HEK293 (cell line): ENCODE data around the gene FIGNL2.

ENCODE experiments used
- CTCF ChIA-PET: fragments of 350-600 bp; formaldehyde crosslinking; extraction: SDS; loops from one replicate; lab custom pipeline; 2021; ENCODE audit warnings: antibody characterized with exemption; lab: Yijun Ruan, JAX
- POLR2A ChIA-PET: fragments of 300-600 bp; formaldehyde crosslinking; extraction: SDS; loops from one replicate; lab custom pipeline; 2020; ENCODE audit warnings: antibody characterized with exemption, inconsistent platforms; lab: Yijun Ruan, JAX
- H3K27ac ChIP-seq: fragments of 200-500 bp; sonication (Bioruptor generic); 2 replicates; pipeline ENCODE4 v1.5.1; 2014; ENCODE audit warnings: low read depth, low read length, control low read depth, inconsistent platforms; ENCODE audit errors: extremely low read depth
- H3K36me3 ChIP-seq, 2 experiments: fragments of 200-500 bp in 1 of 2; sonication (Bioruptor generic) in 1 of 2; 1 replicate in 1 of 2; 2 replicates in 1 of 2; pipeline ENCODE4 v1.5.1; 2014 to 2017; ENCODE audit warnings: inconsistent platforms in 2 of 2, low read length in 2 of 2; ENCODE audit not compliant: control insufficient read depth in 2 of 2, insufficient read depth in 1 of 2
- H3K4me1 ChIP-seq: fragments of 200-500 bp; sonication (Bioruptor generic); 2 replicates; pipeline ENCODE4 v1.5.1; 2014; ENCODE audit warnings: mild to moderate bottlenecking, low read length, inconsistent platforms; ENCODE audit not compliant: control insufficient read depth, insufficient read depth
- H3K4me3 ChIP-seq: 2 replicates; pipeline ENCODE4 v1.5.1; 2011; ENCODE audit warnings: low read depth, mild to moderate bottlenecking, control low read depth, low read length, moderate library complexity
- H3K9me3 ChIP-seq: fragments of 200-500 bp; sonication (Bioruptor generic); 2 replicates; pipeline ENCODE4 v1.5.1; 2014; ENCODE audit warnings: low read depth, low read length, inconsistent platforms; ENCODE audit not compliant: control insufficient read depth, insufficient read depth
- ATF2 ChIP-seq: fragments of 450-650 bp; formaldehyde crosslinking; IDR thresholded peaks from 2 replicates; pipeline ENCODE4 v1.5.1; 2016; ENCODE audit warnings: missing biosample characterization, missing genetic modification characterization, low read depth
- BCL6B ChIP-seq: fragments of 450-650 bp; formaldehyde crosslinking; IDR thresholded peaks from 2 replicates; pipeline ENCODE4 v1.5.1; 2017; ENCODE audit warnings: missing biosample characterization, missing genetic modification characterization
- EGR2 ChIP-seq: fragments of 450-650 bp; formaldehyde crosslinking; IDR thresholded peaks from 2 replicates; pipeline ENCODE4 v1.5.1; 2016; ENCODE audit warnings: low read depth, missing biosample characterization, missing genetic modification characterization
- GLIS2 ChIP-seq: fragments of 450-650 bp; formaldehyde crosslinking; IDR thresholded peaks from 2 replicates; pipeline ENCODE4 v1.5.1; 2016; ENCODE audit warnings: missing biosample characterization, missing genetic modification characterization
- HOXC10 ChIP-seq: sonication (generic); formaldehyde crosslinking; IDR thresholded peaks from 2 replicates; pipeline ENCODE4 v1.8.1; 2023; ENCODE audit warnings: mild to moderate bottlenecking, missing genetic modification reagents
- KLF9 ChIP-seq: fragments of 450-650 bp; formaldehyde crosslinking; IDR thresholded peaks from 2 replicates; pipeline ENCODE4 v1.5.1; 2016; ENCODE audit warnings: missing biosample characterization, missing genetic modification characterization, low read depth
- MYNN ChIP-seq: fragments of 450-650 bp; formaldehyde crosslinking; IDR thresholded peaks from 2 replicates; pipeline ENCODE4 v1.5.1; 2016; ENCODE audit warnings: missing biosample characterization, missing genetic modification characterization, borderline replicate concordance
- SP2 ChIP-seq: fragments of 450-650 bp; formaldehyde crosslinking; IDR thresholded peaks from 2 replicates; pipeline ENCODE4 v1.5.1; 2016; ENCODE audit warnings: missing biosample characterization, missing genetic modification characterization
- SP3 ChIP-seq: fragments of 450-650 bp; formaldehyde crosslinking; IDR thresholded peaks from 2 replicates; pipeline ENCODE4 v1.5.1; 2016; ENCODE audit warnings: missing biosample characterization, missing genetic modification characterization
- TRIM28 ChIP-seq: IDR thresholded peaks from 2 replicates; pipeline ENCODE4 v1.6.1; 2011; ENCODE audit warnings: low read length, control low read depth, borderline replicate concordance
- ZBTB48 ChIP-seq: fragments of 450-650 bp; formaldehyde crosslinking; IDR thresholded peaks from 2 replicates; pipeline ENCODE4 v1.5.1; 2016; ENCODE audit warnings: missing biosample characterization, missing genetic modification characterization
- ZBTB7A ChIP-seq: fragments of 450-650 bp; formaldehyde crosslinking; IDR thresholded peaks from 2 replicates; pipeline ENCODE4 v1.5.1; 2016; ENCODE audit warnings: low read depth, missing biosample characterization, missing genetic modification characterization
- ZBTB8A ChIP-seq: fragments of 450-650 bp; formaldehyde crosslinking; IDR thresholded peaks from 2 replicates; pipeline ENCODE4 v1.5.1; 2016; ENCODE audit warnings: missing biosample characterization, missing genetic modification characterization
- ZFHX2 ChIP-seq: fragments of 450-650 bp; formaldehyde crosslinking; conservative IDR thresholded peaks from 2 replicates; pipeline ENCODE4 v1.5.1; 2016; ENCODE audit warnings: missing biosample characterization, missing genetic modification characterization
- ZFP41 ChIP-seq: fragments of 450-650 bp; formaldehyde crosslinking; IDR thresholded peaks from 2 replicates; pipeline ENCODE4 v1.5.1; 2016; ENCODE audit warnings: missing biosample characterization, missing genetic modification characterization, borderline replicate concordance
- ZNF114 ChIP-seq: fragments of 450-650 bp; formaldehyde crosslinking; IDR thresholded peaks from 2 replicates; pipeline ENCODE4 v1.5.0; 2017; ENCODE audit warnings: missing biosample characterization, missing genetic modification characterization
- ZNF132 ChIP-seq: fragments of 450-650 bp; formaldehyde crosslinking; IDR thresholded peaks from 2 replicates; pipeline ENCODE4 v1.5.1; 2017; ENCODE audit warnings: missing biosample characterization, missing genetic modification characterization, borderline replicate concordance
- ZNF140 ChIP-seq: fragments of 450-650 bp; formaldehyde crosslinking; IDR thresholded peaks from 2 replicates; pipeline ENCODE4 v1.5.1; 2016; ENCODE audit warnings: missing biosample characterization, missing genetic modification characterization
- ZNF19 ChIP-seq: fragments of 450-650 bp; formaldehyde crosslinking; IDR thresholded peaks from 2 replicates; pipeline ENCODE4; 2016; ENCODE audit warnings: missing biosample characterization, missing genetic modification characterization, low read depth
- ZNF274 ChIP-seq, 2 experiments: fragments of 200-500 bp in 1 of 2; fragments of 450-650 bp in 1 of 2; sonication (Bioruptor generic) in 1 of 2; formaldehyde crosslinking in 1 of 2; IDR thresholded peaks; 2 replicates each; pipeline versions ENCODE4 v1.5.1 to v1.6.1; 2014 to 2016; ENCODE audit warnings: borderline replicate concordance in 1 of 2, inconsistent platforms in 1 of 2, low read length in 1 of 2, missing biosample characterization in 1 of 2, missing genetic modification characterization in 1 of 2
- ZNF585B ChIP-seq: fragments of 450-650 bp; formaldehyde crosslinking; IDR thresholded peaks from 2 replicates; pipeline ENCODE4 v1.5.1; 2016; ENCODE audit warnings: missing biosample characterization, missing genetic modification characterization
- ZNF692 ChIP-seq: fragments of 450-650 bp; formaldehyde crosslinking; IDR thresholded peaks from 2 replicates; pipeline ENCODE4 v1.5.1; 2016; ENCODE audit warnings: missing biosample characterization, missing genetic modification characterization
- ZNF707 ChIP-seq: fragments of 450-650 bp; formaldehyde crosslinking; IDR thresholded peaks from 2 replicates; pipeline ENCODE4 v1.5.1; 2016; ENCODE audit warnings: missing biosample characterization, missing genetic modification characterization
- ZNF747 ChIP-seq: fragments of 450-650 bp; formaldehyde crosslinking; IDR thresholded peaks from 2 replicates; pipeline ENCODE4 v1.5.1; 2016; ENCODE audit warnings: missing biosample characterization, missing genetic modification characterization
- ZNF768 ChIP-seq: fragments of 450-650 bp; formaldehyde crosslinking; IDR thresholded peaks from 2 replicates; pipeline ENCODE4 v1.5.1; 2018; ENCODE audit warnings: missing biosample characterization, mild to moderate bottlenecking, missing genetic modification characterization
- ZNF777 ChIP-seq: fragments of 450-650 bp; formaldehyde crosslinking; IDR thresholded peaks from 2 replicates; pipeline ENCODE4 v1.5.1; 2017; ENCODE audit warnings: missing biosample characterization, missing genetic modification characterization, borderline replicate concordance
- ZSCAN30 ChIP-seq: fragments of 450-650 bp; IDR thresholded peaks from 2 replicates; pipeline ENCODE4 v1.5.1; 2018; ENCODE audit warnings: missing biosample characterization, mild to moderate bottlenecking, missing genetic modification characterization, moderate library complexity

Gene FIGNL2

DNA sequence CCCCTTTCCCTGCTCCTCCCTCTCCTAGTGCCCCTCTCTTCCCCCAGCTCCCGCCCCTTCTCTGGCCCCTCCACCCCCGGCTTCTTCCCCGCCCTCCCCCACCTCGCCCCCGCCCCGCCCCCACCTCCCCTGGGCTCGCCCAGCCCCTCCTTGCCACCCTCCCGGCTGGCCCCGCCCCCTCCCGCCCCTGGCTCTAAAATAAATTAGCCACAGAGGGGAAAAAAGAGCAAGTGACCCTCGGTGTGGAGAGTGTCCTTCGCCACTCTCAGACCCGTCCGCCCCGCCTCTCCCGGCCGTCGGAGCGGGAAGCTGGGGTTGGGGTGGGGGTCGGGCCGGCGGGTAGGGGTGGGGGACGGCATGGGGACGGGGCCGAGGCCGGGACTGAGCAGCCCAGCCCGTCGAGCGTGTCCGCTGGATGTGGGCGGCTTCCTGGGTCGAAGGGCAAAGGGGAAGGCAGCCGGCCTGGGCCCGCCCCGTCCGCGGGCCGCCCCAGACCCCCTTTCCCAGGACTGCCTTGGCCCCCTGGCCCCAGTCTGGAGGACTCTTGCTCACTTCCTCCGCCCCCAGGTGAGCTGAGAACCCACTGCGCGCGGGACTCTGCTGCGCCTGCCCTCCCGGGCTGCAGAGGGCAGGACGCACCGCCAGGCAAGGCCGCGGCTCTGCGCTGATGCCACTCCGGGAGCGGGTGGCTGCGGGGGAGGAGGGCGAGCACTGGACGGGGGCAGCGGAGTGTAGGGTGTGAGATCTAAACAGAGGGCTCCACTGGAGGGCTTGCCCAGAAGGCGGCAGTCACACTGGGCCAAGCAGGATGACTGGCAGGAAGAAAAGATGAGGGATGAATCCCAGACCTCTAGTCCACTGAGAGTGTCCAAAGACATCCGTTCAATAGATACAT, 570 bp upstream of the FIGNL2 start:
- TF ChIP-seq BCL6B (tag by site-specific recombination) (no peak), EGR2 (tag by site-specific recombination) (peak; percentile 45; the same call in 1 of the 2 replicates), ZFHX2 (tag by site-specific recombination) (peak; percentile 50), ZNF132 (no peak), ZBTB8A (tag by site-specific recombination) (0 out of 2 replicates have a peak, but pooled peaks have one; percentile 9)
- TF ChIP-seq, all 188 proteins: peak for 3
- ChIA-PET POLR2A (no interaction called here), CTCF (interaction anchor here (2.2 kb wide), 1 partner anchor 26 kb away, joined by 6 read pairs; no protein-coding TSS in a partner anchor)
- Histone ChIP-seq H3K36me3 (no peaks in the 10 kb centered on the region), H3K9me3 (no peaks in the 10 kb centered on the region), H3K4me3 (no peak overlapping the region), H3K4me1 (peaks cover 3% of the 10 kb centered on the region; the same call in 1 of the 2 replicates), H3K27ac (no peak overlapping the region)

GRCh38 chr12:51847643-51848325, 734 bp downstream of the FIGNL2 start:
- H3K36me3 ChIP-seq: no peaks in the 10 kb centered on the region
- H3K4me1 ChIP-seq: peaks cover 3% of the 10 kb centered on the region; the same call in 1 of the 2 replicates
- peak overlapping the region; percentile 39 for H3K4me3 ChIP-seq
- no peak overlapping the region; the same call in 1 of the 2 replicates for H3K27ac ChIP-seq
- POLR2A ChIA-PET: no interaction called here
- CTCF ChIA-PET: interaction anchor here (0.5 kb wide), 1 partner anchor 161 kb away, joined by 3 read pairs; no protein-coding TSS in a partner anchor
- no peaks in the 10 kb centered on the region for H3K9me3 ChIP-seq
- peak; percentile 73 for TF ChIP-seq GLIS2 (tag by site-specific recombination)
- TF ChIP-seq EGR2 (tag by site-specific recombination): peak; percentile 71
- no peak for TF ChIP-seq ZNF747 (tag by site-specific recombination)
- peak; percentile 57; the same call in 1 of the 2 replicates for TF ChIP-seq ZNF768 (tag by site-specific recombination)
- no peak for TF ChIP-seq MYNN (tag by site-specific recombination)
- peak; percentile 35; the same call in 1 of the 2 replicates for TF ChIP-seq KLF9
- peak; percentile 56; the same call in 1 of the 2 replicates for TF ChIP-seq SP3 (tag by site-specific recombination)
- TF ChIP-seq ZSCAN30: peak; percentile 60; the same call in 1 of the 2 replicates
- 0 out of 2 replicates have a peak, but pooled peaks have one; percentile 21 for TF ChIP-seq ZBTB48 (tag by site-specific recombination)
- peak; percentile 58; the same call in 1 of the 2 replicates for TF ChIP-seq ZNF777 (tag by site-specific recombination)
- TF ChIP-seq ZFHX2 (tag by site-specific recombination): peak; percentile 80
- no peak for TF ChIP-seq ZNF114
- no peak for TF ChIP-seq ZNF707
- TF ChIP-seq HOXC10 (CRISPR knock-in tag): no peak
- TF ChIP-seq ZNF274 (IDR thresholded peaks at IDR 0.05; ENCODE audit: low read length): no peak
- TF ChIP-seq ZNF274 (tag by site-specific recombination; IDR thresholded peaks at IDR 0.05; ENCODE audit: borderline replicate concordance): no peak
- no peak for TF ChIP-seq ZFP41 (tag by site-specific recombination)
- TF ChIP-seq ZNF19 (tag by site-specific recombination): no peak
- no peak for TF ChIP-seq ZNF140
- no peak for TF ChIP-seq ZNF585B (tag by site-specific recombination)
- TF ChIP-seq SP2 (tag by site-specific recombination): peak; percentile 48; the same call in 1 of the 2 replicates
- 0 out of 2 replicates have a peak, but pooled peaks have one; percentile 26 for TF ChIP-seq ZBTB7A (tag by site-specific recombination)
- TF ChIP-seq ZNF692 (tag by site-specific recombination): 0 out of 2 replicates have a peak, but pooled peaks have one; percentile 15
- no peak for TF ChIP-seq TRIM28
- no peak for TF ChIP-seq ATF2 (tag by site-specific recombination)
